T-helper 2 cell treated with Interferon-gamma antibody and Interleukin-4, amounts not matched to agents 5 μg/mL and 100 μg/mL, for 36 hours (primary cell): ENCODE measurements around the gene ATP1B4.
"Not testable (repeated sequence)": the region's sequence is repeated elsewhere in the genome, so short reads cannot be mapped to it uniquely, and the experiment has no call there.

Source experiments
- DNase-seq: peaks from one replicate; pipeline ENCODE4 v3.0.0; 2021; ENCODE audit warnings: low spot score
- H3K27ac Mint-ChIP-seq: one replicate; pipeline ENCODE4 v1.8.0; 2021; ENCODE audit warnings: mild to moderate bottlenecking, mixed read lengths
- H3K27me3 Mint-ChIP-seq: one replicate; pipeline ENCODE4 v1.8.0; 2021; ENCODE audit warnings: low read depth, mixed read lengths
- H3K36me3 Mint-ChIP-seq: one replicate; pipeline ENCODE4 v1.8.0; 2021; ENCODE audit warnings: low read depth, mixed read lengths
- H3K4me1 Mint-ChIP-seq: one replicate; pipeline ENCODE4 v1.8.0; 2021; ENCODE audit warnings: low read depth, mixed read lengths
- H3K4me3 Mint-ChIP-seq: one replicate; pipeline ENCODE4 v1.8.0; 2022; ENCODE audit warnings: mild to moderate bottlenecking, moderate library complexity, mixed read lengths
- H3K9me3 Mint-ChIP-seq: one replicate; pipeline ENCODE4 v1.8.0; 2021; ENCODE audit warnings: mixed read lengths

ATP1B4 gene

GRCh38 chrX:120361764-120362305 lies at the start of gene ATP1B4:
Gene ATP1B4 (plus strand): TSS chrX:120362089. CDS start chrX:120362169, 80 bp downstream.
- Mint-ChIP-seq H3K27ac (no peak within 1 kb of the TSS), H3K9me3 (no peaks in the 10 kb centered on the region), H3K4me1 (no peaks in the 10 kb centered on the region), H3K4me3 (no peak within 1 kb of the TSS), H3K36me3 (no peaks in the 10 kb centered on the region), H3K27me3 (no peaks in the 10 kb centered on the region)
- DNase-seq, result no peak

DNA sequence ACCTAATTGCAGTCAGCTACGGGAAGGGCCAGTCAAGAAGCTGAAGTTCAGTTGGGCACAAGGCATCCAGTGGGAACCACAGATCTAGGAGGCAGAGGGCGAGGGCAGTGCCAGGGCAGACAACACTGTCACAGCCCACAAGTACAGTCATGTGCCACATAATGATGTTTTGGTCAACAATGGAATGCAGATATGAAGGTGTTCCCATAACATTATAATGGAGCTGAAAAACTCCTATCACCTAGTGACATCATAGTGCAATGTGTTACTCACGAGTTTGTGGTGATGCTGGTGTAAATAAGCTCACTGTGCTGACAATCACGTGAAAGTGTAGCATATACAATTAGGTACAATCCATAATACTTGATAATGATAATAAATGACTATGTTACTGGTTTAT lies 46.1 kb upstream of the ATP1B4 start:
- H3K9me3 Mint-ChIP-seq, result no peaks in the 10 kb centered on the region
- peaks cover 47% of the 10 kb centered on the region for H3K27me3 Mint-ChIP-seq
- H3K4me3 Mint-ChIP-seq, result no peak overlapping the region
- H3K4me1 Mint-ChIP-seq, result no peaks in the 10 kb centered on the region
- H3K36me3 Mint-ChIP-seq, result no peaks in the 10 kb centered on the region
- no peak for DNase-seq
- no peak overlapping the region for H3K27ac Mint-ChIP-seq

DNA sequence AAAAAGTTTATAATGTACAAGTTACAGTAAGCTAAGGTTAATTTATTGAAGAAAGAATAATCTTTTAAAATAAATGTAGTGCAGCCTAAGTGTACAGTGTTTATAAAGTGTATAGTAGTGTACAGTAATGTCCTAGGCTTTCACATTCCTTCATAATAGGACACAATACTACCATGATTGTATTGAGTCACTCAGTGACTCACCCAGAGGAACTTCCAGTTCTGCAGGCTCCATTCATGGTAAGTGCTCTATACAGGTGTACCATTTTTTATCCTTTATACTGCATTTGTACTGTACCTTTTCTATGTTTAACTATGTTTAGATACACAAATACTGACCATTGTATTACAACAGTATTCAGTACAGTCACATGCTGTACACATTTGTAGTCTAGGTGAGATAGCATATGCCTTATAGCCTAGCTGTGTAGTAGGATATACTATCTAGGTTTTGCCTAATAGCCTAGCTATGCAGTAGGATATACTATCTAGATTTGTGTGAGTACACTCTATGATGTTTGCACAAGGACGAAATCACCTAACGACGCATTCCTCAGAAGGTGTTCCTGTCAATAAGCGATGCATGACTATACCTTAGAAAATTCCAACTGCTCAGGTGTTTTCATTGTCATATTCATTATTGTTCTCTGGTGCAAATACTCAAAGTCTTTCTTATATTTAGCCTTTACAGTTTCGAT lies 45.2 kb upstream of the ATP1B4 start:
- H3K27me3 Mint-ChIP-seq, result peaks cover 44% of the 10 kb centered on the region
- H3K9me3 Mint-ChIP-seq, result no peaks in the 10 kb centered on the region
- no peak overlapping the region for H3K27ac Mint-ChIP-seq
- no peak overlapping the region for H3K4me3 Mint-ChIP-seq
- no peaks in the 10 kb centered on the region for H3K36me3 Mint-ChIP-seq
- DNase-seq, result no peak
- no peaks in the 10 kb centered on the region for H3K4me1 Mint-ChIP-seq

- H3K9me3 Mint-ChIP-seq, result no peaks in the 10 kb centered on the region
- DNase-seq, result no peak
- H3K4me3 Mint-ChIP-seq, result no peak overlapping the region
- H3K36me3 Mint-ChIP-seq, result no peaks in the 10 kb centered on the region
- peaks cover 32% of the 10 kb centered on the region for H3K27me3 Mint-ChIP-seq
- no peak overlapping the region for H3K27ac Mint-ChIP-seq
- H3K4me1 Mint-ChIP-seq, result no peaks in the 10 kb centered on the region
These were observed 43.5 kb upstream of the ATP1B4 start for GRCh38 chrX:120318411-120318810.

DNA sequence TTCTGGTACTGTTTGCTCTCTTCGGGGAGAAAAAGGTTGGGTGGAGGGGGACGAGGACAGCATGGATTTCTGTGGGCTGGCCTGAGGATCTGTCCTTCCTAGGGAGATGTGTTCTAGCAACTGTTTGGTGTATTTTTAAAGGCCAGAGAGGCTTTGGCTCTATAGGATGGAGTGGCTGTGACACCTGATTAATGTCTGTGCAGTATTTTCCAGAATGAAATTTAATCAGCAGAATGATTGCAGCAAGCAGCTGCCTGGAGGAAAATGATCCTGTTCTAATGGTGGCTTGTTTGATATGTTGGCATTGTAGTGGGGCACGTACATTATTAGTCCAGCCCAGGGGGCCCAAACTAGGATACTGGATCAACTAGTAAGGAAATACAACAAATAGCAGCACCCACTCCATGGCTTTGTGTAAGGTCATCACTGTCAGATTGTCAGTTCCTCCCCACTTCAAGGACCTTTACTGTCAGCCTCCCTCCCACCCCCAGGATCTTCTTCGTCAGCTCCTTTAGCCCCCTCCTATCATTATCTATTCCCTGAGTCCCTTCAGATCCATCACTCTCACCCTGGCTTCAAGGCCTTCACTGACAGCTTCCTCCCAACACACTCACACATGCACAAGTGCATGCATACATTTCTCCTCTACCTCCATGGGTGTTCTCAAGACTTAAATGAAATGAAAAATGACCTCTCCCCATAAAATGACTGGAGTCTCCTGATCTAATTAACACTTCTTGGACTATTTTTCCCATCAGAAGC lies 40.2 kb upstream of the ATP1B4 start:
- H3K27ac Mint-ChIP-seq, result no peak overlapping the region

DNA sequence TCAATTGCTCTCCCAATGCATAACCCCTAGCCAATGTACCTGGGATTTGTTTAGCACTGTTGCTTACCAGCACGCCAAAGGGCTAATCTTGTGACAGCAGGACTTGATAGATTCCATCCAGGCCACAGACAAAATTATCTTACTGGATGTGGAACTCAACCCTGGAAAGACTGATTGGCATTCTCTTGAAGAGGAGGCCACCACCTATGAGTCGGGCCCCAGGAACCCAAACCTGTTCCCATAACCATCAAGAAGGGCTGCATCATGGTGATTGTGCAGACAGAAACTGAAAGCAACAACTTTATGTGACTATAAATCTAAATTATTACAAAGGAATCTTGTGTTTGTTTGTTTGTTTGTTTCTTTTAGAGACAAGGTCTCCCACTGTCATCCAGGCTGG lies 30.8 kb upstream of the ATP1B4 start:
- Mint-ChIP-seq H3K9me3 (peaks cover 4% of the 10 kb centered on the region), H3K27ac (no peak overlapping the region), H3K27me3 (peaks cover 16% of the 10 kb centered on the region), H3K36me3 (no peaks in the 10 kb centered on the region), H3K4me3 (no peak overlapping the region), H3K4me1 (no peaks in the 10 kb centered on the region)
- DNase-seq, result no peak

More for the DNA sequence above, 40.2 kb upstream of the ATP1B4 start:
- no peaks in the 10 kb centered on the region for H3K36me3 Mint-ChIP-seq
- peaks cover 23% of the 10 kb centered on the region for H3K27me3 Mint-ChIP-seq
- no peak for DNase-seq
- no peaks in the 10 kb centered on the region for H3K4me1 Mint-ChIP-seq
- no peak overlapping the region for H3K4me3 Mint-ChIP-seq
- H3K9me3 Mint-ChIP-seq, result no peaks in the 10 kb centered on the region

GRCh38 chrX:120332394-120332793 lies 29.5 kb upstream of the ATP1B4 start:
- peaks cover 5% of the 10 kb centered on the region for H3K27me3 Mint-ChIP-seq
- H3K4me3 Mint-ChIP-seq, result no peak overlapping the region
- H3K4me1 Mint-ChIP-seq, result no peaks in the 10 kb centered on the region
- peaks cover 4% of the 10 kb centered on the region for H3K9me3 Mint-ChIP-seq
- no peak overlapping the region for H3K27ac Mint-ChIP-seq
- DNase-seq, result no peak
- H3K36me3 Mint-ChIP-seq, result no peaks in the 10 kb centered on the region

DNA sequence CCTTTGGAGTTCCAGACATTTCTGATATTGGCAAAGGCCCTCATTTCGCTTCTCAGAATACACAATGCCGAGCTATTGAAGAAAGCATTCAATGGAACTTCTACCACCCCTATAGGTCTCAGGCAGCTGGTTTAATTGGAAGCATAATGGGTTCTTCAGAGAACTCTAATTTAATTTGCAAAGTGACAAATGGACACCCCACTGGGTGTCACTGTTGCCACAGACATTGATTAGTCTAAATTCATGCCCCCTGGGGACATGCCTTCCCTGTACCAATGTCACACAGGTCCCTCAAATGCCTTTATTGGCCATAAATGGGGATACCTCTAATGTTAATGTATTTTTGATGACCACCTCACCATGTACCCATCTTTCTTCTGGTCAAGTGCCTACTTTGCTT lies 27.7 kb upstream of the ATP1B4 start:
- H3K36me3 Mint-ChIP-seq, result no peaks in the 10 kb centered on the region
- no peak overlapping the region for H3K27ac Mint-ChIP-seq
- H3K4me1 Mint-ChIP-seq, result no peaks in the 10 kb centered on the region
- peaks cover 9% of the 10 kb centered on the region for H3K9me3 Mint-ChIP-seq
- H3K27me3 Mint-ChIP-seq, result no peaks in the 10 kb centered on the region
- no peak overlapping the region for H3K4me3 Mint-ChIP-seq
- no peak for DNase-seq

DNA sequence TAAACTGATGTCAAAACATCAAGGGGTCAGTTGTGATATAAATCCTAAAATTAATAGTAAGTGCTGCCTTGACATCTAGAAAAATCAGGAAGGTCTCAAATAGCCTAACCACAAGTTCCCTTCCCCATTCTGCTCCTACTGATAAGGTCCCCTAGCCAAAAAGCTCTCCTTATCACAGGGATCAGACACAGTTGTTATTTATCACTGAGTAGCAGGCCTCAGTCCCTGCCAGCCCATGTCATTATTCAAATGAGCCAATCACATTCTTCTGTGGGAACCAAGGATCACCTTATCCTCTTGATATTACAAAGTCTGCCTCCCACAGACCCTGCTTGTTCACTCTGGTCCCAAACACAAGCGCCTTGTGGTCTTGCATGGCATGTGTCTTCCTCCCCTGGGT lies 27.3 kb upstream of the ATP1B4 start:
- no peak overlapping the region for H3K27ac Mint-ChIP-seq
- H3K4me1 Mint-ChIP-seq, result no peaks in the 10 kb centered on the region
- no peaks in the 10 kb centered on the region for H3K27me3 Mint-ChIP-seq
- peaks cover 9% of the 10 kb centered on the region for H3K9me3 Mint-ChIP-seq
- no peak for DNase-seq
- no peaks in the 10 kb centered on the region for H3K36me3 Mint-ChIP-seq
- H3K4me3 Mint-ChIP-seq, result no peak overlapping the region

DNA sequence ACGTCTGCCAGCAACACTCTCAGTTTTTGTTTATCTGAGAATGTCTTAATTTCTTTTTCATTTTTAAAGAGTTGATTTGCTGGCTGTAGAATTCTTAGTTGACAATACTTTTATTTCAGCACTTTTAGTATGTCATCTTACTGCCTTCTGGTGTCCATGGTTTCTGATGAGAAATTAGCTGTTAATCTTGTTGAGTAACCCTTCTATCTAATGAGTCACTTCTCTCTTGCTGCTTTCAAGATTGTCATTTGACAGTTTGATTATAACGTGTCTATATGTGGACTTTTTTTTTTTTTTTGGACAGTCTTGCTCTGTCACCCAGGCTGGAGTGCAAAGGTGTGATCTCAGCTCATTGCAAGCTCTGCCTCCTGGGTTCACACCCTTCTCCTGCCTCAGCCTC lies 26.6 kb upstream of the ATP1B4 start:
- no peak for DNase-seq
- H3K27me3 Mint-ChIP-seq, result no peaks in the 10 kb centered on the region
- peaks cover 9% of the 10 kb centered on the region for H3K9me3 Mint-ChIP-seq
- no peaks in the 10 kb centered on the region for H3K4me1 Mint-ChIP-seq
- H3K27ac Mint-ChIP-seq, result no peak overlapping the region
- H3K36me3 Mint-ChIP-seq, result no peaks in the 10 kb centered on the region
- no peak overlapping the region for H3K4me3 Mint-ChIP-seq

DNA sequence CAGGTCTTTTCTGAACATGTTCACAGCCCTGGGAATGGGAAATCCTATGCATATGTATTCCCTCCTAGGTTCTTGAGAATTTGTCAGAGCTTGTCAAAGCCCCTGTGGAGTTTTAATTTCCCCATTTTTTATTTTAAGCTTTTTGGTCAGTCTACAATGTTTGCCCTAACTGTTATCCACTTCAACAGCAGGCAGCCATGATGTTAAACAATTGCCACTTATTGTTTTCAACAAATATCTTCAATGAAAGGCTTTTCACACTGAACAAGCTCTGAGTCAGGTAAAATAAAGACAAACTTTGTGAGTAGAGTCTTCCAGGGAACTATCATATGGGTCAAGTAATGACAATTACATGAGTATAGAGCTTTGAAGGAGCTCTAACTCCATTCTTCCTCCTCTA lies 25.0 kb upstream of the ATP1B4 start:
- Mint-ChIP-seq H3K4me1 (no peaks in the 10 kb centered on the region), H3K4me3 (no peak overlapping the region), H3K27ac (no peak overlapping the region), H3K36me3 (no peaks in the 10 kb centered on the region), H3K9me3 (peaks cover 9% of the 10 kb centered on the region), H3K27me3 (no peaks in the 10 kb centered on the region)
- DNase-seq, result no peak

GRCh38 chrX:120344566-120344965 lies 17.3 kb upstream of the ATP1B4 start:
- H3K9me3 Mint-ChIP-seq, DNase-seq, H3K4me1 Mint-ChIP-seq, H3K36me3 Mint-ChIP-seq, H3K4me3 Mint-ChIP-seq, H3K27me3 Mint-ChIP-seq, H3K27ac Mint-ChIP-seq: not testable (repeated sequence)

GRCh38 chrX:120350450-120351138 lies 11.3 kb upstream of the ATP1B4 start:
- no peak for DNase-seq
- H3K9me3 Mint-ChIP-seq, result no peaks in the 10 kb centered on the region
- H3K4me3 Mint-ChIP-seq, result no peak overlapping the region
- no peaks in the 10 kb centered on the region for H3K27me3 Mint-ChIP-seq
- no peak overlapping the region for H3K27ac Mint-ChIP-seq
- H3K4me1 Mint-ChIP-seq, result no peaks in the 10 kb centered on the region
- no peaks in the 10 kb centered on the region for H3K36me3 Mint-ChIP-seq

- Mint-ChIP-seq H3K4me1 (no peaks in the 10 kb centered on the region), H3K9me3 (no peaks in the 10 kb centered on the region), H3K27ac (no peak overlapping the region), H3K36me3 (no peaks in the 10 kb centered on the region), H3K4me3 (no peak overlapping the region), H3K27me3 (no peaks in the 10 kb centered on the region)
- no peak for DNase-seq
These were observed 5.8 kb upstream of the ATP1B4 start for GRCh38 chrX:120356084-120356483.
